ENCODE data around the gene MAP6.

The MAP6 gene

DNA sequence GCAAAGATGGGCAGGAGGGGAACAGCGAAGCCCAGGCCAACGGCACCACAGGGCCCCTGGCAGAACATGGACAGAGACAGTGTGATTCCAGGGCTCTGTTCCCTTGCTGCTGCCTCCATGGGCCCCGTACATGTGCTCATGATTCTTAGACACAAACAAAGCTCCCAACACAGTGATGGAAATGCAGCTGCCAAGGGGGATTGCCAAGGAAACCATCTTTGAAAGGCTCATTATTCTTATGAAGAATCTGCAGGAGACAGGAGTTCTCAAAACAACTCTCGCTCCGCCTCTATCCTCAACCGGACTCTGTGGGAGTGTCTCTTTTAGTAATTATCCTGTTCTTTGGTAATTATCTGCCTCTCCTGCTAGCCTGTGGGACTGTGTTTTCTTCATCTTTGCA lies 74.6 kb downstream of the MAP6 start:
- TF ChIP-seq, protein P1, sequence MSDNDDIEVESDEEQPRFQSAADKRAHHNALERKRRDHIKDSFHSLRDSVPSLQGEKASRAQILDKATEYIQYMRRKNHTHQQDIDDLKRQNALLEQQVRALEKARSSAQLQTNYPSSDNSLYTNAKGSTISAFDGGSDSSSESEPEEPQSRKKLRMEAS (IDR thresholded peaks at IDR 0.05; ENCODE audit: low read depth, low read length), result no peak
- TF ChIP-seq POLR2A (IDR thresholded peaks at IDR 0.05; ENCODE audit: extremely low read depth, insufficient read length), result no peak

DNA sequence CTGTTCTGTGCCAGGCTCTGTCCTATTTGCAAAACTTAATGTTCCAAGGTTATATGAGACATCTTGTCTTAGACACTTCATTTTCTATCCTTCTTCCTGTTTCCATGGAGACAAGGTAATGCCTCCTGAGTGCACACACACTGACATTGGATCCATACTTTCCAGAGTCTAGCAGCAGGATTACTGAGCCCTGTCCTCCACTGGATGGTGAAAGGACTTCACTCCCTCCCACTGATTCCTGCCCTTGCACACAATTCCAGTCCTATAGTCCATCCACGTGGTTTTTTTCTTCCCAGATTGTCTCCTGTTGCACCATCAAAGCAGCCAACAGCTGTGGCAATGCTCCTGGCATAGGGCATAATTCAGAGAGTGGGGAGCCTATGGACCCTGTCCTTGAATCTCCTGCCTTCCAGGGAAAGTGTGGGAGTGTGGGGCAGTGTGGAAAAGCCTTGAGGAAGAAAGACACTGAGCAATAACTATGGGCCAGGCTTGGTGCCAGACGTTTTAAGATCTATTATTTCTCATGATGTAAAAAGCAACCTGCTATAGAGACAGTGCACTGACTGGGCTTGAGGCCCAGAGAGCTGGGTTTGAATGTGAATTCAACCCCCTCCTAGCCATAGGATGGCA lies 75.4 kb downstream of the MAP6 start:
- TF ChIP-seq MYC (IDR thresholded peaks at IDR 0.05; ENCODE audit: low read depth, low read length) (no peak), POLR2A (IDR thresholded peaks at IDR 0.05; ENCODE audit: extremely low read depth, insufficient read length) (no peak)
- no peak for DNase-seq (ENCODE audit: low read depth)
- H3K4me3 ChIP-seq (ENCODE audit: low read depth, low read length), result no peak overlapping the region

More for the DNA sequence above, 74.6 kb downstream of the MAP6 start:
- no peak for DNase-seq (ENCODE audit: low read depth)
- no peak overlapping the region for H3K4me3 ChIP-seq (ENCODE audit: low read depth, low read length)

DNA sequence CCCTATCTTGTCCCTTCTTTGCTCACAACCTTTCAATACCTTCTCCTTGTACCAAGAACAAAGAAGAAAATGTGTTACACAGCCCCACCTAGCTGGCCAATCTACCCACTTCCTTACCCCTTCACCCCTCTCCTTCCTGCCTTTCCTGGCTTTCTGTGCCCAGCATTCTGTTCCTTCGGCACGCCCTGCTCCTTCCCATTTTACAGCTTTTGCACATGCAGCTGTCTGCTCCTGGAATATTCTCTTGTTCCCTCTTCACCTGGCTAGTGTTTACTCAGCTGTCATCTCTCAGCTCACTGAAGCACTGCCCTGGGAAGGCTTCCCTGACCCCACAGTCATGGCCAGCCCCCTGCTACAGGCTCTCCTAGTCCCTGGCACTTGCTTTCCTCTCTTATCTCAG lies 76.1 kb downstream of the MAP6 start:
- H3K4me3 ChIP-seq (ENCODE audit: low read depth, low read length), result no peak overlapping the region
- TF ChIP-seq, protein P1 (IDR thresholded peaks at IDR 0.05; ENCODE audit: low read depth, low read length), result no peak
- TF ChIP-seq, protein P2, sequence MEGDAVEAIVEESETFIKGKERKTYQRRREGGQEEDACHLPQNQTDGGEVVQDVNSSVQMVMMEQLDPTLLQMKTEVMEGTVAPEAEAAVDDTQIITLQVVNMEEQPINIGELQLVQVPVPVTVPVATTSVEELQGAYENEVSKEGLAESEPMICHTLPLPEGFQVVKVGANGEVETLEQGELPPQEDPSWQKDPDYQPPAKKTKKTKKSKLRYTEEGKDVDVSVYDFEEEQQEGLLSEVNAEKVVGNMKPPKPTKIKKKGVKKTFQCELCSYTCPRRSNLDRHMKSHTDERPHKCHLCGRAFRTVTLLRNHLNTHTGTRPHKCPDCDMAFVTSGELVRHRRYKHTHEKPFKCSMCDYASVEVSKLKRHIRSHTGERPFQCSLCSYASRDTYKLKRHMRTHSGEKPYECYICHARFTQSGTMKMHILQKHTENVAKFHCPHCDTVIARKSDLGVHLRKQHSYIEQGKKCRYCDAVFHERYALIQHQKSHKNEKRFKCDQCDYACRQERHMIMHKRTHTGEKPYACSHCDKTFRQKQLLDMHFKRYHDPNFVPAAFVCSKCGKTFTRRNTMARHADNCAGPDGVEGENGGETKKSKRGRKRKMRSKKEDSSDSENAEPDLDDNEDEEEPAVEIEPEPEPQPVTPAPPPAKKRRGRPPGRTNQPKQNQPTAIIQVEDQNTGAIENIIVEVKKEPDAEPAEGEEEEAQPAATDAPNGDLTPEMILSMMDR (IDR thresholded peaks at IDR 0.05; ENCODE audit: low read depth, low read length), result no peak
- TF ChIP-seq MYC (IDR thresholded peaks at IDR 0.05; ENCODE audit: low read depth, low read length) (no peak), POLR2A (IDR thresholded peaks at IDR 0.05; ENCODE audit: extremely low read depth, insufficient read length) (no peak)
- no peak for DNase-seq (ENCODE audit: low read depth)

DNA sequence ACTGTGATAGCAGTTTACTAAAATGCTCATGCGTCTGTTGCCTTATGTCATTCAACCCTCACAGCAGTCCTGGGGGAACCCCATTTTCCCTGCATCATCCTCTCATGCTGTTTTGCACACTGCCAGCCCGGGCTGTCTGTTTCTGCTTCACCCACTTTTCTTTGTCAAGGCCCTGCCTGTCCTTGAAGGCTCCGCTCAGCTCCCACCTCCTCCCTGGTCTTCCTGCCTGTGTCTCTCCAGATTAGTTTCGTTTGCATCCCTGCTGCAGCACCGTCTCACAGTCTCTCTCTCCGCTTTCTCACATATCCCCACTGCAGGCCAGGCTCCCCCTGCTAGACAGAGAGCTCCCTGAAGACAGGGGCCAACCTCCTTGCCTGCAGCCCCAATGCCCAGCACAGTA lies 76.9 kb downstream of the MAP6 start:
- no peak for DNase-seq (ENCODE audit: low read depth)
- H3K4me3 ChIP-seq (ENCODE audit: low read depth, low read length), result no peak overlapping the region
- TF ChIP-seq POLR2A (IDR thresholded peaks at IDR 0.05; ENCODE audit: extremely low read depth, insufficient read length), result no peak

DNA sequence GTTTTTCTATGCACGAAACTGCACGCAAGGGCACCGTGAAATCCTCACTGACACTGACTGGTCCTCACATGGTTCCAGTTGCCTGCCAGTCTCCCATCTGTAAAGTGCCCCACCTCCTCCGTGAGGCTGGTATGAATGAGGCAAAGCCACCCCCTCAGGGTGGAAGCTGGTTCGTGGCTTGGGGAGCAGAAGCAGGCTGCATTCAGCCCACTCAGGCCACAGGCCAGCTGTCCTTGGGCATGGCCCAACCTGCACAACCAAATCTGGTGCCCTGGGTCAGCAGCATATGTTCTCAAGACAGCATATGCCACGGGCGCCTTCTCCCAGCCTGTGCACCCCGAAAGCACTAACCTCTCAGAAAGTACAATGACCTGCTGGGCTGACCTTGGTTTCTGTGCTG lies 77.5 kb downstream of the MAP6 start:
- H3K4me3 ChIP-seq (ENCODE audit: low read depth, low read length), result no peak overlapping the region
- no peak for DNase-seq (ENCODE audit: low read depth)
- TF ChIP-seq, protein P1 (IDR thresholded peaks at IDR 0.05; ENCODE audit: low read depth, low read length), result no peak
- TF ChIP-seq POLR2A (IDR thresholded peaks at IDR 0.05; ENCODE audit: extremely low read depth, insufficient read length), result no peak
- TF ChIP-seq, protein P2 (IDR thresholded peaks at IDR 0.05; ENCODE audit: low read depth, low read length), result no peak
- TF ChIP-seq MYC (IDR thresholded peaks at IDR 0.05; ENCODE audit: low read depth, low read length), result no peak

DNA sequence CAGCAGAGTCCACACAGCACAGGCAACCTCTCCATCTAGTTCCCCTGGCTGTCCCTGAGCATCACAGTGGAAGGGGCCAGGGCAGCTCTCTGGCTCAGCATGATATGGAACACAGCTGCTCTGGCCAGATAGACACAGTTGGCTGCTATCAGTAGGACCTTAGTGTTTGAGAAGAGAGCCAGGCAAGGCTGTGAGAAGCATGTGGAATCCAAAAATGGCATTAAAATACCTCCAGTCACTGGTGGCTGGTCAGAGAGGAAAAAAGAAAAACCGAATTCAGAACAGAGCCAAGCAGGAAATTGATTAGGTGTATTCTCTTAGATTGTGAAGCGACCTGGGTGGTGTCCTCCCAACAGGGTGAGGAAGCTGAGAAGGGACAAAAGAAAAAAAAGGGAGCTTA lies 78.9 kb downstream of the MAP6 start:
- DNase-seq (ENCODE audit: low read depth), result no peak
- H3K4me3 ChIP-seq (ENCODE audit: low read depth, low read length), result no peak overlapping the region
- TF ChIP-seq POLR2A (IDR thresholded peaks at IDR 0.05; ENCODE audit: extremely low read depth, insufficient read length) (no peak), MYC (IDR thresholded peaks at IDR 0.05; ENCODE audit: low read depth, low read length) (no peak)
- TF ChIP-seq, protein P2 (IDR thresholded peaks at IDR 0.05; ENCODE audit: low read depth, low read length), result no peak
- TF ChIP-seq, protein P1 (IDR thresholded peaks at IDR 0.05; ENCODE audit: low read depth, low read length), result no peak

DNA sequence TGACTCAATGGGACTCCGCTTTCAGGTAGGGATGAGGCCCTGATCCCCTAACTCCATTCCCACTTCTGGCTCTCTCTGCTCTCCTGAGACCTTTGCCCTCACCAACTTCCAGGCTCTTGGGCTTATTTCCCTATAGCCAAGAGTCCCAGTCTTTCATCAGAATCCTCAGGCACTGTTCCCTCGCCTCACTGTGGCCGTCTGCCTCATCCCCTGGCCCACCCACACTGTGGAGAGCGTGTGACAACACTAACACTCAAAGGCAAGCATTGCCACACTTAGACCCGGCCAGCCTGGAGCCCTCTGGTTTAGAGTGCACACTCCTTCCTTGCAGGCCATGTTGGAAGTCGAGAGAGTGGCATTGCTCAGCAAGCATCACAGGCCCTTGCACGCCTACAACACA lies 79.8 kb downstream of the MAP6 start:
- TF ChIP-seq, protein P1 (IDR thresholded peaks at IDR 0.05; ENCODE audit: low read depth, low read length), result no peak
- TF ChIP-seq MYC (IDR thresholded peaks at IDR 0.05; ENCODE audit: low read depth, low read length), result no peak
- no peak for TF ChIP-seq POLR2A (IDR thresholded peaks at IDR 0.05; ENCODE audit: extremely low read depth, insufficient read length)
- TF ChIP-seq, protein P2 (IDR thresholded peaks at IDR 0.05; ENCODE audit: low read depth, low read length), result no peak
- DNase-seq (ENCODE audit: low read depth), result no peak

More for the DNA sequence above, 79.8 kb downstream of the MAP6 start:
- H3K4me3 ChIP-seq (ENCODE audit: low read depth, low read length), result no peak overlapping the region

Measured in NB4 (cell line).